Measurements from ENCODE around the gene PNLIP. TPM values are rescaled to one million over a fixed set of nuclear protein-coding genes. Genes with fewer than 3 reads are reported as not detected.

PNLIP gene
- polyA plus RNA-seq, 1 donor = 0.12 TPM

GRCh38 chr10:116538992-116539391, 6.7 kb upstream of the PNLIP start:
- Histone ChIP-seq H3K36me3 (ENCODE audit: control insufficient read depth, insufficient read depth, low read length) (no peaks in the 10 kb centered on the region), H3K9me3 (ENCODE audit: control insufficient read depth, low read depth, low read length) (no peaks in the 10 kb centered on the region), H3K27ac (ENCODE audit: low read length) (no peak overlapping the region), H3K27me3 (ENCODE audit: control insufficient read depth, insufficient read depth, low read length) (no peaks in the 10 kb centered on the region), H3K4me3 (ENCODE audit: low read length) (no peak overlapping the region), H3K4me1 (ENCODE audit: control insufficient read depth, insufficient read depth, low read length) (peaks cover 4% of the 10 kb centered on the region)
- no peak for DNase-seq

GRCh38 chr10:116540814-116541213, 4.9 kb upstream of the PNLIP start:
- DNase-seq = peak in 1 of 2 donors; percentile 32

GRCh38 chr10:116542007-116542677, 3.6 kb upstream of the PNLIP start:
- peaks cover 4% of the 10 kb centered on the region for H3K4me1 ChIP-seq (ENCODE audit: control insufficient read depth, insufficient read depth, low read length)

More at GRCh38 chr10:116540814-116541213, 4.9 kb upstream of the PNLIP start:
- Histone ChIP-seq H3K27ac (ENCODE audit: low read length) (no peak overlapping the region), H3K4me3 (ENCODE audit: low read length) (no peak overlapping the region), H3K36me3 (ENCODE audit: control insufficient read depth, insufficient read depth, low read length) (no peaks in the 10 kb centered on the region), H3K27me3 (ENCODE audit: control insufficient read depth, insufficient read depth, low read length) (no peaks in the 10 kb centered on the region), H3K9me3 (ENCODE audit: control insufficient read depth, low read depth, low read length) (no peaks in the 10 kb centered on the region), H3K4me1 (ENCODE audit: control insufficient read depth, insufficient read depth, low read length) (peaks cover 4% of the 10 kb centered on the region)
- WGBS (ENCODE audit: insufficient coverage, low lambda C conversion rate) = no CpG with 5 or more reads among the region's 2 CpGs

GRCh38 chr10:116545122-116545521, 609 bp upstream of the PNLIP start:
- no peak for DNase-seq
- peaks cover under 1% of the 10 kb centered on the region for H3K4me1 ChIP-seq (ENCODE audit: control insufficient read depth, insufficient read depth, low read length)
- 100% methylated on average over 1 of the region's 1 CpG for WGBS (ENCODE audit: insufficient coverage, low lambda C conversion rate)
- H3K27me3 ChIP-seq (ENCODE audit: control insufficient read depth, insufficient read depth, low read length) = no peaks in the 10 kb centered on the region
- no peaks in the 10 kb centered on the region for H3K9me3 ChIP-seq (ENCODE audit: control insufficient read depth, low read depth, low read length)
- no peak overlapping the region for H3K4me3 ChIP-seq (ENCODE audit: low read length)
- no peak overlapping the region for H3K27ac ChIP-seq (ENCODE audit: low read length)
- H3K36me3 ChIP-seq (ENCODE audit: control insufficient read depth, insufficient read depth, low read length) = no peaks in the 10 kb centered on the region

More at GRCh38 chr10:116542007-116542677, 3.6 kb upstream of the PNLIP start:
- no peak overlapping the region for H3K27ac ChIP-seq (ENCODE audit: low read length)
- H3K36me3 ChIP-seq (ENCODE audit: control insufficient read depth, insufficient read depth, low read length) = no peaks in the 10 kb centered on the region
- H3K4me3 ChIP-seq (ENCODE audit: low read length) = no peak overlapping the region
- H3K27me3 ChIP-seq (ENCODE audit: control insufficient read depth, insufficient read depth, low read length) = no peaks in the 10 kb centered on the region
- no peak for DNase-seq
- no peaks in the 10 kb centered on the region for H3K9me3 ChIP-seq (ENCODE audit: control insufficient read depth, low read depth, low read length)

- no peaks in the 10 kb centered on the region for H3K9me3 ChIP-seq (ENCODE audit: control insufficient read depth, low read depth, low read length)
- H3K27ac ChIP-seq (ENCODE audit: low read length) = no peak overlapping the region
- no peaks in the 10 kb centered on the region for H3K4me1 ChIP-seq (ENCODE audit: control insufficient read depth, insufficient read depth, low read length)
- WGBS (ENCODE audit: insufficient coverage, low lambda C conversion rate) = no CpG with 5 or more reads among the region's 5 CpGs
- no peak for DNase-seq
- no peak overlapping the region for H3K4me3 ChIP-seq (ENCODE audit: low read length)
- H3K36me3 ChIP-seq (ENCODE audit: control insufficient read depth, insufficient read depth, low read length) = no peaks in the 10 kb centered on the region
- no peaks in the 10 kb centered on the region for H3K27me3 ChIP-seq (ENCODE audit: control insufficient read depth, insufficient read depth, low read length)
Measured at GRCh38 chr10:116548301-116548700, 2.6 kb downstream of the PNLIP start.

- no peaks in the 10 kb centered on the region for H3K4me1 ChIP-seq (ENCODE audit: control insufficient read depth, insufficient read depth, low read length)
- no peaks in the 10 kb centered on the region for H3K9me3 ChIP-seq (ENCODE audit: control insufficient read depth, low read depth, low read length)
- H3K36me3 ChIP-seq (ENCODE audit: control insufficient read depth, insufficient read depth, low read length) = no peaks in the 10 kb centered on the region
- H3K27me3 ChIP-seq (ENCODE audit: control insufficient read depth, insufficient read depth, low read length) = no peaks in the 10 kb centered on the region
- no peak for DNase-seq
- H3K4me3 ChIP-seq (ENCODE audit: low read length) = no peak overlapping the region
- H3K27ac ChIP-seq (ENCODE audit: low read length) = no peak overlapping the region
- WGBS (ENCODE audit: insufficient coverage, low lambda C conversion rate) = 100% methylated on average over 7 of the region's 13 CpGs
Measured at GRCh38 chr10:116553378-116553980, 7.7 kb downstream of the PNLIP start.

- Histone ChIP-seq H3K4me3 (ENCODE audit: low read length) (no peak overlapping the region), H3K4me1 (ENCODE audit: control insufficient read depth, insufficient read depth, low read length) (no peaks in the 10 kb centered on the region), H3K9me3 (ENCODE audit: control insufficient read depth, low read depth, low read length) (no peaks in the 10 kb centered on the region), H3K27me3 (ENCODE audit: control insufficient read depth, insufficient read depth, low read length) (no peaks in the 10 kb centered on the region), H3K36me3 (ENCODE audit: control insufficient read depth, insufficient read depth, low read length) (no peaks in the 10 kb centered on the region), H3K27ac (ENCODE audit: low read length) (no peak overlapping the region)
- no peak for DNase-seq
- WGBS (ENCODE audit: insufficient coverage, low lambda C conversion rate) = 90% methylated on average over 2 of the region's 5 CpGs
Measured at GRCh38 chr10:116554628-116555027, 8.9 kb downstream of the PNLIP start.

- Histone ChIP-seq H3K4me3 (ENCODE audit: low read length) (no peak overlapping the region), H3K27ac (ENCODE audit: low read length) (no peak overlapping the region), H3K9me3 (ENCODE audit: control insufficient read depth, low read depth, low read length) (no peaks in the 10 kb centered on the region), H3K4me1 (ENCODE audit: control insufficient read depth, insufficient read depth, low read length) (no peaks in the 10 kb centered on the region), H3K36me3 (ENCODE audit: control insufficient read depth, insufficient read depth, low read length) (no peaks in the 10 kb centered on the region), H3K27me3 (ENCODE audit: control insufficient read depth, insufficient read depth, low read length) (no peaks in the 10 kb centered on the region)
- no CpG with 5 or more reads among the region's 6 CpGs for WGBS (ENCODE audit: insufficient coverage, low lambda C conversion rate)
- DNase-seq = no peak
Measured at GRCh38 chr10:116555880-116556279, 10.1 kb downstream of the PNLIP start.

GRCh38 chr10:116557305-116557880, 11.7 kb downstream of the PNLIP start:
- H3K27me3 ChIP-seq (ENCODE audit: control insufficient read depth, insufficient read depth, low read length) = no peaks in the 10 kb centered on the region
- no peaks in the 10 kb centered on the region for H3K36me3 ChIP-seq (ENCODE audit: control insufficient read depth, insufficient read depth, low read length)
- H3K27ac ChIP-seq (ENCODE audit: low read length) = no peak overlapping the region
- no peaks in the 10 kb centered on the region for H3K9me3 ChIP-seq (ENCODE audit: control insufficient read depth, low read depth, low read length)
- no peaks in the 10 kb centered on the region for H3K4me1 ChIP-seq (ENCODE audit: control insufficient read depth, insufficient read depth, low read length)
- 100% methylated on average over 1 of the region's 5 CpGs for WGBS (ENCODE audit: insufficient coverage, low lambda C conversion rate)
- H3K4me3 ChIP-seq (ENCODE audit: low read length) = no peak overlapping the region
- no peak for DNase-seq

GRCh38 chr10:116565534-116565933, 19.8 kb downstream of the PNLIP start:
- Histone ChIP-seq H3K9me3 (ENCODE audit: control insufficient read depth, low read depth, low read length) (no peaks in the 10 kb centered on the region), H3K36me3 (ENCODE audit: control insufficient read depth, insufficient read depth, low read length) (no peaks in the 10 kb centered on the region), H3K27ac (ENCODE audit: low read length) (no peak overlapping the region), H3K4me3 (ENCODE audit: low read length) (no peak overlapping the region), H3K4me1 (ENCODE audit: control insufficient read depth, insufficient read depth, low read length) (no peaks in the 10 kb centered on the region), H3K27me3 (ENCODE audit: control insufficient read depth, insufficient read depth, low read length) (no peaks in the 10 kb centered on the region)
- WGBS (ENCODE audit: insufficient coverage, low lambda C conversion rate) = 90% methylated on average over 2 of the region's 8 CpGs
- no peak for DNase-seq

GRCh38 chr10:116566932-116567331, 21.2 kb downstream of the PNLIP start:
- no peaks in the 10 kb centered on the region for H3K4me1 ChIP-seq (ENCODE audit: control insufficient read depth, insufficient read depth, low read length)
- no peaks in the 10 kb centered on the region for H3K36me3 ChIP-seq (ENCODE audit: control insufficient read depth, insufficient read depth, low read length)
- H3K4me3 ChIP-seq (ENCODE audit: low read length) = no peak overlapping the region
- DNase-seq = no peak
- no peaks in the 10 kb centered on the region for H3K27me3 ChIP-seq (ENCODE audit: control insufficient read depth, insufficient read depth, low read length)
- H3K9me3 ChIP-seq (ENCODE audit: control insufficient read depth, low read depth, low read length) = no peaks in the 10 kb centered on the region
- H3K27ac ChIP-seq (ENCODE audit: low read length) = no peak overlapping the region

Data from large intestine (tissue), 3 donors.